HFF-Myc (cell line): ENCODE results near the gene HBE1.

ENCODE experiments used
- DNase-seq: peaks from one replicate; pipeline ENCODE4 v3.0.0-alpha.2; 2011; ENCODE audit warnings: low read depth; ENCODE audit errors: extremely low read depth
- H3K4me3 ChIP-seq: replicated peaks from 2 replicates; pipeline ENCODE4 v1.5.1; 2011; ENCODE audit warnings: low read depth, mild to moderate bottlenecking, control low read depth, low read length
- TF ChIP-seq, protein P1 (sequence below): IDR thresholded peaks from 2 replicates; pipeline ENCODE4 v1.5.1; 2012; ENCODE audit warnings: mild to moderate bottlenecking, low read depth, low read length, control low read depth; ENCODE audit errors: missing control alignments

Gene HBE1

DNA sequence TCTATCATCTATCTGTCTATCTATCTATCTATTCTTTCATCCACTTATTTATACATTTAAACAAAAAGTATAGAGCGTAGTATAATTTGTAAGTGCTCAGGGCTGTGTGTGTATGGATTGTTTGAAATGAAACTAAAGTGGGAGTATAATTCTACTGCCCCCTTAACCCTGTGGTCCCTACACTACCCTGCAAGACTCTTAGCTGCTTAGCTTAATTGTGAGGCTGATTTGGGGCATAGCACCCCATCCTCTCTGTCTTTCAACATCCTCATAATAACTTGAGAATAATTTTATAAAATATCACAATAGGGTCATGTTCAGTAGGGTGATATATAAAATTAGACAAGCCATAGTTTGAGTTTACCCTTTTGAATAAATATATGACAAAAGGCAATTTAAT lies 20.4 kb upstream of the HBE1 start:
- TF ChIP-seq, protein P1, sequence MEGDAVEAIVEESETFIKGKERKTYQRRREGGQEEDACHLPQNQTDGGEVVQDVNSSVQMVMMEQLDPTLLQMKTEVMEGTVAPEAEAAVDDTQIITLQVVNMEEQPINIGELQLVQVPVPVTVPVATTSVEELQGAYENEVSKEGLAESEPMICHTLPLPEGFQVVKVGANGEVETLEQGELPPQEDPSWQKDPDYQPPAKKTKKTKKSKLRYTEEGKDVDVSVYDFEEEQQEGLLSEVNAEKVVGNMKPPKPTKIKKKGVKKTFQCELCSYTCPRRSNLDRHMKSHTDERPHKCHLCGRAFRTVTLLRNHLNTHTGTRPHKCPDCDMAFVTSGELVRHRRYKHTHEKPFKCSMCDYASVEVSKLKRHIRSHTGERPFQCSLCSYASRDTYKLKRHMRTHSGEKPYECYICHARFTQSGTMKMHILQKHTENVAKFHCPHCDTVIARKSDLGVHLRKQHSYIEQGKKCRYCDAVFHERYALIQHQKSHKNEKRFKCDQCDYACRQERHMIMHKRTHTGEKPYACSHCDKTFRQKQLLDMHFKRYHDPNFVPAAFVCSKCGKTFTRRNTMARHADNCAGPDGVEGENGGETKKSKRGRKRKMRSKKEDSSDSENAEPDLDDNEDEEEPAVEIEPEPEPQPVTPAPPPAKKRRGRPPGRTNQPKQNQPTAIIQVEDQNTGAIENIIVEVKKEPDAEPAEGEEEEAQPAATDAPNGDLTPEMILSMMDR, result no peak
- no peak overlapping the region for H3K4me3 ChIP-seq
- no peak for DNase-seq

DNA sequence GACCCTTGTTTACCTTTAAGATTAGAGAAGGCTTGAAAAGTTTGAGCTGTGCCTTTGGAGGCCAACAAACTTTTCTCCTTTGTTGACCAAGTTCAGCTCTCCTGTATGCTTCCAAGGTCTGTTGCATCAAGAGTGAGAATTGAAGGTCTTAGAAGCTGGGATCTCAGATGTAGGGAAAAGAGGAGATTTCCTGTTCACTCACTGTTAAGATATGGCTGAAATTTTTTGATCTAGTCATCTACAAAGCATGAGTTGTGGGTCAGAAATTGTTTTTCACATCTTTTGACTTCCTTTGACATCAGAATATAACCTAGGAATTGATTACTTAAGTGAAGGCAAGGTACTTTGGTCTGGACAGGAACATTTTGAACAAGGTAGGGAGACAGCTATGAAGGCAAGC lies 20.0 kb upstream of the HBE1 start:
- DNase-seq, result no peak
- H3K4me3 ChIP-seq, result no peak overlapping the region
- TF ChIP-seq, protein P1, result no peak

GRCh38 chr11:5288906-5289550 lies 19.3 kb upstream of the HBE1 start:
- no peak for DNase-seq
- TF ChIP-seq, protein P1, result no peak
- no peak overlapping the region for H3K4me3 ChIP-seq

DNA sequence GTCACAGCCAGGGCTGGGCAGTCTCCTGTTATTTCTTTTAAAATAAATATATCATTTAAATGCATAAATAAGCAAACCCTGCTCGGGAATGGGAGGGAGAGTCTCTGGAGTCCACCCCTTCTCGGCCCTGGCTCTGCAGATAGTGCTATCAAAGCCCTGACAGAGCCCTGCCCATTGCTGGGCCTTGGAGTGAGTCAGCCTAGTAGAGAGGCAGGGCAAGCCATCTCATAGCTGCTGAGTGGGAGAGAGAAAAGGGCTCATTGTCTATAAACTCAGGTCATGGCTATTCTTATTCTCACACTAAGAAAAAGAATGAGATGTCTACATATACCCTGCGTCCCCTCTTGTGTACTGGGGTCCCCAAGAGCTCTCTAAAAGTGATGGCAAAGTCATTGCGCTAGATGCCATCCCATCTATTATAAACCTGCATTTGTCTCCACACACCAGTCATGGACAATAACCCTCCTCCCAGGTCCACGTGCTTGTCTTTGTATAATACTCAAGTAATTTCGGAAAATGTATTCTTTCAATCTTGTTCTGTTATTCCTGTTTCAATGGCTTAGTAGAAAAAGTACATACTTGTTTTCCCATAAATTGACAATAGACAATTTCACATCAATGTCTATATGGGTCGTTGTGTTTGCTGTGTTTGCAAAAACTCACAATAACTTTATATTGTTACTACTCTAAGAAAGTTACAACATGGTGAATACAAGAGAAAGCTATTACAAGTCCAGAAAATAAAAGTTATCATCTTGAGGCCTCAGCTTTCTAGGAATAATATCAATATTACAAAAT lies 18.6 kb upstream of the HBE1 start:
- DNase-seq, result no peak
- no peak overlapping the region for H3K4me3 ChIP-seq
- TF ChIP-seq, protein P1, result no peak

DNA sequence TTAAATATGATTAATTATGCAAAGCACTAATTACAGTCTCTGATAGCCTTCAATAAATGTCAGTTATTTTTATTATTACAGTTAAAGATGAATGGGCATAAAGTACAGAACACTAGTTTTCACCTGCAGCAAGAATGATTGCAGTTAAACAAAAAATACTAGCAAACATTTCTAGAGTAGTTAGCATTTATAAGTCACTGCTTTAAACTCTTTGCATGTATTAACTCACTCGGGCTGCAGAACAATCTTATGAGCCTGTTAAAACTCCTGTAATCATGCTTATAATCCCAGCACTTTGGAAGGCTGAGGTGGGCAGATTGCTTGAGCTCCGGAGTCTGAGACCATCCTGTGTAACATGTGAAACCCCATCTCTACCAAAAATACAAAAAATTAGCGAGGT lies 17.2 kb upstream of the HBE1 start:
- no peak overlapping the region for H3K4me3 ChIP-seq
- no peak for DNase-seq
- TF ChIP-seq, protein P1, result no peak

- H3K4me3 ChIP-seq, result no peak overlapping the region
- DNase-seq, result no peak
- TF ChIP-seq, protein P1, result no peak
These were observed 16.6 kb upstream of the HBE1 start for GRCh38 chr11:5286351-5286750.
